ENCODE results near the gene ANKRD39. TPM values are rescaled to one million over a fixed set of nuclear protein-coding genes. Genes with fewer than 3 reads are reported as not detected.

ANKRD39 gene
- total and polyA plus RNA-seq, 9 of the 15 experiments (the other 6 are each of a cell fraction or from before 2014, with no cell fraction given) = 8.2 to 33.1 (median 23.8) TPM

DNA sequence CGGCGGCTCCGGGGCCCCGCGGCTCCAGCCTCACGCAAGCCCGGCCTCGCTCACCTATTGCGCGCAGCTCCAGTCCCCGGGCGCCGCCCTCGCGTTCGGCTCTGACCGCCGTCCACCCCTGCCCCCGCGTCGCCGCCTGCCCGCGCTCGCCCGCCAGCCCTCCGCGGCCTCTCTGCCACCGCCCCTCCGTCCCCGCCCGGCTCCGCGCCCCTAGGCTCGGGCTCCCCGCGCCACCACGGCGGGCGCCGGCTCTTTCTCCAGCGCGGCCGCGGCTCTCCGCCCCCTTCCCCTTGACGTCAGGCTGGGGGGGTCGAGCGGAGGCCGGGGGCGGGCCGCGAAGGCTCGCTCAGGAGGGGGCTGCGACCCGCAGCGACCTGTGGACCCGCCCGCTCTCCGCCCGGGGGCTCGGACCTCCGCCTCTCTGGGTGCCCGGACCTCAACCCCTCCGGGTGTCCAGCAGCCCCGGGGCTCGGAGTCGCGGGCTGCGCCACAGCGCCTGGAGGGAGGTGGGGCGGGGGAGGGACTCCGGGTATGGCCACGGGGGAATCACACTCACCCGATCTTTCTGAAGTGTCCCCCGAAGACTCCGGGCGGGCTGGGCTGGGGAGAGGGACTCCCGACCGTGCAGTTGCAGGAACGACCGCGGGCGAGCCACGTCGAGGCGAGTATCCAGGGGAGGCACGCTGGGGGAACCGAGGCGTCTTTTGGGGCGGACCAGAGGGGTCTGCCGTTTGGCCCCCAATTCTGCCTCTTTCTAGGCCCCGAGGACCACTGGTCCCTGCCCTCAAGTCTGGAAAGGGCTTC lies 12.2 kb upstream of the ANKRD39 start, which contains the start of gene SEMA4C (continued):
- TF ChIP-seq, protein P1, sequence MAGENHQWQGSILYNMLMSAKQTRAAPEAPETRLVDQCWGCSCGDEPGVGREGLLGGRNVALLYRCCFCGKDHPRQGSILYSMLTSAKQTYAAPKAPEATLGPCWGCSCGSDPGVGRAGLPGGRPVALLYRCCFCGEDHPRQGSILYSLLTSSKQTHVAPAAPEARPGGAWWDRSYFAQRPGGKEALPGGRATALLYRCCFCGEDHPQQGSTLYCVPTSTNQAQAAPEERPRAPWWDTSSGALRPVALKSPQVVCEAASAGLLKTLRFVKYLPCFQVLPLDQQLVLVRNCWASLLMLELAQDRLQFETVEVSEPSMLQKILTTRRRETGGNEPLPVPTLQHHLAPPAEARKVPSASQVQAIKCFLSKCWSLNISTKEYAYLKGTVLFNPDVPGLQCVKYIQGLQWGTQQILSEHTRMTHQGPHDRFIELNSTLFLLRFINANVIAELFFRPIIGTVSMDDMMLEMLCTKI (IDR thresholded peaks at IDR 0.05; ENCODE audit: partially characterized antibody) = no peak
- TF ChIP-seq MEF2D (tag; conservative IDR thresholded peaks at IDR 0.05; ENCODE audit: low read depth) = no peak
- no peak for TF ChIP-seq NUFIP1 (IDR thresholded peaks at IDR 0.05; ENCODE audit: partially characterized antibody)
- no peak for TF ChIP-seq PHB (CRISPR knock-in tag; IDR thresholded peaks at IDR 0.05)
- TF ChIP-seq, protein P2, sequence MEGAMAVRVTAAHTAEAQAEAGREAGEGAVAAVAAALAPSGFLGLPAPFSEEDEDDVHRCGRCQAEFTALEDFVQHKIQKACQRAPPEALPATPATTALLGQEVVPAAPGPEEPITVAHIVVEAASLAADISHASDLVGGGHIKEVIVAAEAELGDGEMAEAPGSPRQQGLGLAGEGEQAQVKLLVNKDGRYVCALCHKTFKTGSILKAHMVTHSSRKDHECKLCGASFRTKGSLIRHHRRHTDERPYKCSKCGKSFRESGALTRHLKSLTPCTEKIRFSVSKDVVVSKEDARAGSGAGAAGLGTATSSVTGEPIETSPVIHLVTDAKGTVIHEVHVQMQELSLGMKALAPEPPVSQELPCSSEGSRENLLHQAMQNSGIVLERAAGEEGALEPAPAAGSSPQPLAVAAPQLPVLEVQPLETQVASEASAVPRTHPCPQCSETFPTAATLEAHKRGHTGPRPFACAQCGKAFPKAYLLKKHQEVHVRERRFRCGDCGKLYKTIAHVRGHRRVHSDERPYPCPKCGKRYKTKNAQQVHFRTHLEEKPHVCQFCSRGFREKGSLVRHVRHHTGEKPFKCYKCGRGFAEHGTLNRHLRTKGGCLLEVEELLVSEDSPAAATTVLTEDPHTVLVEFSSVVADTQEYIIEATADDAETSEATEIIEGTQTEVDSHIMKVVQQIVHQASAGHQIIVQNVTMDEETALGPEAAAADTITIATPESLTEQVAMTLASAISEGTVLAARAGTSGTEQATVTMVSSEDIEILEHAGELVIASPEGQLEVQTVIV (CRISPR knock-in tag; IDR thresholded peaks at IDR 0.05; ENCODE audit: borderline replicate concordance) = no peak
- no peak for TF ChIP-seq EWSR1 (IDR thresholded peaks at IDR 0.05; ENCODE audit: borderline replicate concordance, low read depth, partially characterized antibody)
- no peak for TF ChIP-seq ZNF282 (CRISPR knock-in tag; IDR thresholded peaks at IDR 0.05)
- TF ChIP-seq, protein P3, sequence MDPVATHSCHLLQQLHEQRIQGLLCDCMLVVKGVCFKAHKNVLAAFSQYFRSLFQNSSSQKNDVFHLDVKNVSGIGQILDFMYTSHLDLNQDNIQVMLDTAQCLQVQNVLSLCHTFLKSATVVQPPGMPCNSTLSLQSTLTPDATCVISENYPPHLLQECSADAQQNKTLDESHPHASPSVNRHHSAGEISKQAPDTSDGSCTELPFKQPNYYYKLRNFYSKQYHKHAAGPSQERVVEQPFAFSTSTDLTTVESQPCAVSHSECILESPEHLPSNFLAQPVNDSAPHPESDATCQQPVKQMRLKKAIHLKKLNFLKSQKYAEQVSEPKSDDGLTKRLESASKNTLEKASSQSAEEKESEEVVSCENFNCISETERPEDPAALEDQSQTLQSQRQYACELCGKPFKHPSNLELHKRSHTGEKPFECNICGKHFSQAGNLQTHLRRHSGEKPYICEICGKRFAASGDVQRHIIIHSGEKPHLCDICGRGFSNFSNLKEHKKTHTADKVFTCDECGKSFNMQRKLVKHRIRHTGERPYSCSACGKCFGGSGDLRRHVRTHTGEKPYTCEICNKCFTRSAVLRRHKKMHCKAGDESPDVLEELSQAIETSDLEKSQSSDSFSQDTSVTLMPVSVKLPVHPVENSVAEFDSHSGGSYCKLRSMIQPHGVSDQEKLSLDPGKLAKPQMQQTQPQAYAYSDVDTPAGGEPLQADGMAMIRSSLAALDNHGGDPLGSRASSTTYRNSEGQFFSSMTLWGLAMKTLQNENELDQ (CRISPR knock-in tag; IDR thresholded peaks at IDR 0.05; ENCODE audit: borderline replicate concordance) = no peak
- no peak for TF ChIP-seq ZEB2 (IDR thresholded peaks at IDR 0.05)
- no peak for TF ChIP-seq NR2C2 (CRISPR knock-in tag; IDR thresholded peaks at IDR 0.05)
- TF ChIP-seq NR2C2 (tag; IDR thresholded peaks at IDR 0.05) = peak; percentile 44; the same call in 1 of the 2 replicates
- no peak; the same call in 1 of the 2 replicates for TF ChIP-seq TCF7 (IDR thresholded peaks at IDR 0.05; ENCODE audit: borderline replicate concordance)
- TF ChIP-seq ARID1B (IDR thresholded peaks at IDR 0.05) = no peak
- TF ChIP-seq, protein P4, sequence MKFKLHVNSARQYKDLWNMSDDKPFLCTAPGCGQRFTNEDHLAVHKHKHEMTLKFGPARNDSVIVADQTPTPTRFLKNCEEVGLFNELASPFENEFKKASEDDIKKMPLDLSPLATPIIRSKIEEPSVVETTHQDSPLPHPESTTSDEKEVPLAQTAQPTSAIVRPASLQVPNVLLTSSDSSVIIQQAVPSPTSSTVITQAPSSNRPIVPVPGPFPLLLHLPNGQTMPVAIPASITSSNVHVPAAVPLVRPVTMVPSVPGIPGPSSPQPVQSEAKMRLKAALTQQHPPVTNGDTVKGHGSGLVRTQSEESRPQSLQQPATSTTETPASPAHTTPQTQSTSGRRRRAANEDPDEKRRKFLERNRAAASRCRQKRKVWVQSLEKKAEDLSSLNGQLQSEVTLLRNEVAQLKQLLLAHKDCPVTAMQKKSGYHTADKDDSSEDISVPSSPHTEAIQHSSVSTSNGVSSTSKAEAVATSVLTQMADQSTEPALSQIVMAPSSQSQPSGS (CRISPR knock-in tag; IDR thresholded peaks at IDR 0.05) = no peak
- TF ChIP-seq FOXJ3 (CRISPR knock-in tag; IDR thresholded peaks at IDR 0.05) = no peak
- TF ChIP-seq, protein P5, sequence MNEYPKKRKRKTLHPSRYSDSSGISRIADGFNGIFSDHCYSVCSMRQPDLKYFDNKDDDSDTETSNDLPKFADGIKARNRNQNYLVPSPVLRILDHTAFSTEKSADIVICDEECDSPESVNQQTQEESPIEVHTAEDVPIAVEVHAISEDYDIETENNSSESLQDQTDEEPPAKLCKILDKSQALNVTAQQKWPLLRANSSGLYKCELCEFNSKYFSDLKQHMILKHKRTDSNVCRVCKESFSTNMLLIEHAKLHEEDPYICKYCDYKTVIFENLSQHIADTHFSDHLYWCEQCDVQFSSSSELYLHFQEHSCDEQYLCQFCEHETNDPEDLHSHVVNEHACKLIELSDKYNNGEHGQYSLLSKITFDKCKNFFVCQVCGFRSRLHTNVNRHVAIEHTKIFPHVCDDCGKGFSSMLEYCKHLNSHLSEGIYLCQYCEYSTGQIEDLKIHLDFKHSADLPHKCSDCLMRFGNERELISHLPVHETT (CRISPR knock-in tag; conservative IDR thresholded peaks at IDR 0.05 in 1 of 2, IDR thresholded peaks at IDR 0.05 in 1 of 2) = peak in 1 of 2 experiments; percentile 44; a peak in 1 of 4 replicates

Measured in K562 (cell line).